Measurements from ENCODE around the gene EPS15. TPM values are rescaled to one million over a fixed set of nuclear protein-coding genes. Genes with fewer than 3 reads are reported as not detected.

Gene EPS15
- total RNA-seq, 2 donors from 2014 or later = 50.0 to 54.7 TPM

GRCh38 chr1:51499694-51500093, 19.4 kb downstream of the EPS15 start:
- Histone ChIP-seq H3K4me1 (peaks cover 0 to 4% of the 10 kb centered on the region in 2 donors), H3K4me3 (no peak overlapping the region), H3K9me3 (no peaks in the 10 kb centered on the region), H3K27ac (no peak overlapping the region), H3K27me3 (no peaks in the 10 kb centered on the region), H3K36me3 (peaks cover 5% of the 10 kb centered on the region)
- no peak for TF ChIP-seq CTCF (IDR thresholded peaks at IDR 0.05)
- no peak for DNase-seq (ENCODE audit: low spot score)

- H3K27ac ChIP-seq = no peak overlapping the region
- TF ChIP-seq CTCF (IDR thresholded peaks at IDR 0.05) = no peak
- H3K4me1 ChIP-seq = peaks cover 0 to 11% of the 10 kb centered on the region in 2 donors
- peaks cover 5% of the 10 kb centered on the region for H3K36me3 ChIP-seq
- no peak for DNase-seq (ENCODE audit: low spot score)
- H3K9me3 ChIP-seq = no peaks in the 10 kb centered on the region
- no peaks in the 10 kb centered on the region for H3K27me3 ChIP-seq
- no peak overlapping the region for H3K4me3 ChIP-seq
These were observed 20.1 kb downstream of the EPS15 start for GRCh38 chr1:51498924-51499323.

GRCh38 chr1:51497340-51497739, 21.7 kb downstream of the EPS15 start:
- H3K4me1 ChIP-seq = peaks cover 0 to 12% of the 10 kb centered on the region in 2 donors
- H3K36me3 ChIP-seq = peaks cover 5% of the 10 kb centered on the region
- H3K4me3 ChIP-seq = no peak overlapping the region
- no peak for DNase-seq (ENCODE audit: low spot score)
- H3K27me3 ChIP-seq = no peaks in the 10 kb centered on the region
- TF ChIP-seq CTCF (IDR thresholded peaks at IDR 0.05) = no peak
- H3K27ac ChIP-seq = no peak overlapping the region
- no peaks in the 10 kb centered on the region for H3K9me3 ChIP-seq

- no peak for DNase-seq (ENCODE audit: low spot score)
- H3K4me3 ChIP-seq = no peak overlapping the region
- H3K36me3 ChIP-seq = no peaks in the 10 kb centered on the region
- no peaks in the 10 kb centered on the region for H3K9me3 ChIP-seq
- no peak overlapping the region for H3K27ac ChIP-seq
- H3K27me3 ChIP-seq = no peaks in the 10 kb centered on the region
- no peak for TF ChIP-seq CTCF (IDR thresholded peaks at IDR 0.05)
- peaks cover 0 to 36% of the 10 kb centered on the region in 2 donors for H3K4me1 ChIP-seq
These were observed 24.8 kb downstream of the EPS15 start for GRCh38 chr1:51494138-51494830.

DNA sequence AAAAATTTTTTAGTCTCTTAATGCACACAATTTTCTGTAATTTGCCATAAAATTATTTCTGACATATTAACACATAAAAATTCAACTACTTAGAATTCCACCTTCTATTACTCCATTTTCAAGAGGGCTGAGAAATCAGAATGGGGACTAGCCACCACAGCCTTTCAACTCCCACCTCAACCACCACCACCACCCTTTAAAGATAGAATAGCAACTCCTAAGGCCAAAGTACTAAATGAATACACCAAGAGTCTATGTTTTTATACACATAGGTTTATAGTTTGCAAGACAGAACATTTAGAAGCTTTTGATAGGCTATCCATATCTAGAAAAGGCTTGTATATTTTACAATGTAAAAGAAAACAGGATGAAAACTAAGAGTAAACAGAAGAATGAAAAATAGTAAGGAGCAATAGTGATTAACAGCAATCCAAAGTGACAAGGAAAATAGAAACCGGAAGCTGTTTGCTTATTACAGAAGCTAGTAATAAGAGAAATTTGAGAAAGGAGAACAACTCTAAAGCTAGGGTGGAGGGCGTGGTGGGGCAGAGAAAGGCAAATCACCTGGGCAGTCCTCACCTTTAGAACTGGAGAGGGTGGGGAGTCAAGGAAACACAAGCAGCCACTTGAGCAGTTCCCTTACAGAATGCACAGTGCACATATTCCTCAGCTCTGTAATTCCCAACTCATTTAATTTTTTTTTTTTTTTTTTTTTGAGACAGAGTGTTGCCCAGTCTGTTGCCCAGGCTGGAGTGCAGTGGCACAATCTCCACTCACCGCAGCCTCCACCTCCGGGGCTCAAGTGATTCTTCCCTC, 27.7 kb downstream of the EPS15 start:
- Histone ChIP-seq H3K36me3 (no peaks in the 10 kb centered on the region), H3K27ac (no peak overlapping the region), H3K9me3 (no peaks in the 10 kb centered on the region), H3K27me3 (no peaks in the 10 kb centered on the region), H3K4me1 (peaks cover 0 to 56% of the 10 kb centered on the region in 2 donors), H3K4me3 (no peak overlapping the region)
- DNase-seq (ENCODE audit: low spot score) = no peak
- TF ChIP-seq CTCF (IDR thresholded peaks at IDR 0.05) = no peak

All from right atrium auricular region (tissue), 2 donors.